GM19193 (cell line): ENCODE results near the gene HOXA9.

Experiments used
- POLR2A ChIP-seq: IDR thresholded peaks from 4 replicates; pipeline ENCODE4 v1.6.1; 2011; ENCODE audit not compliant: insufficient read depth, insufficient read length; ENCODE audit errors: extremely low read depth

Gene HOXA9

GRCh38 chr7:27160145-27160545 lies 5.2 kb downstream of the HOXA9 start:
- no peak for TF ChIP-seq POLR2A

GRCh38 chr7:27159266-27160144 lies 5.8 kb downstream of the HOXA9 start:
- TF ChIP-seq POLR2A = no peak

- TF ChIP-seq POLR2A = no peak
Observed at GRCh38 chr7:27158436-27159265, 6.7 kb downstream of the HOXA9 start.

GRCh38 chr7:27157702-27158431 lies 7.5 kb downstream of the HOXA9 start:
- TF ChIP-seq POLR2A = no peak

- TF ChIP-seq POLR2A = no peak
Observed at GRCh38 chr7:27156916-27157701, 8.2 kb downstream of the HOXA9 start.

- TF ChIP-seq POLR2A = no peak
Observed at GRCh38 chr7:27156508-27156898, 8.8 kb downstream of the HOXA9 start, which contains the start of gene HOXA7. HOXA7 (minus strand) TSS chr7:27156675; CDS start chr7:27156545, 130 bp downstream.

GRCh38 chr7:27155816-27156507 lies 9.4 kb downstream of the HOXA9 start:
- no peak for TF ChIP-seq POLR2A

GRCh38 chr7:27154901-27155815 lies 10.2 kb downstream of the HOXA9 start:
- no peak for TF ChIP-seq POLR2A

- TF ChIP-seq POLR2A = no peak
Observed at GRCh38 chr7:27154369-27154768, 11.0 kb downstream of the HOXA9 start.

- no peak for TF ChIP-seq POLR2A
Observed at GRCh38 chr7:27153526-27153925, 11.8 kb downstream of the HOXA9 start.

- TF ChIP-seq POLR2A = no peak
Observed at GRCh38 chr7:27152816-27153442, 12.4 kb downstream of the HOXA9 start.
